ENCODE measurements around the gene IGF2R. TPM values are rescaled to one million over a fixed set of nuclear protein-coding genes. Genes with fewer than 3 reads are reported as not detected.
"Not testable (repeated sequence)": the region's sequence is repeated elsewhere in the genome, so short reads cannot be mapped to it uniquely, and the experiment has no call there.

The IGF2R gene
- total RNA-seq, 4 donors from 2014 or later, result 56.6 to 134 (median 108) TPM

- Histone ChIP-seq H3K4me1 (peaks cover 32 to 44% of the 10 kb centered on the region in 2 donors), H3K4me3 (no peak overlapping the region), H3K9me3 (no peaks in the 10 kb centered on the region), H3K27me3 (no peaks in the 10 kb centered on the region), H3K36me3 (no peaks in the 10 kb centered on the region), H3K27ac (no peak overlapping the region)
- DNase-seq, result no peak
- no peak for ATAC-seq
- intact Hi-C loops (cut with DNase I; ENCODE audit: low total_unique reads), result no loop called here
- TF ChIP-seq CTCF (IDR thresholded peaks at IDR 0.05 in 4 of 5, conservative IDR thresholded peaks at IDR 0.05 in 1 of 5), result no peak
- no peak for TF ChIP-seq POLR2A (IDR thresholded peaks at IDR 0.05)
- in situ Hi-C loops (cut with MboI; ENCODE audit: low sequenced_read_pairs in 4 of 4), result no loop called here
Measured at GRCh38 chr6:159998538-159998937, 29.7 kb downstream of the IGF2R start.

- Histone ChIP-seq H3K36me3 (no peaks in the 10 kb centered on the region), H3K4me1 (peaks cover 30 to 43% of the 10 kb centered on the region in 2 donors), H3K4me3 (no peak overlapping the region), H3K27me3 (no peaks in the 10 kb centered on the region), H3K9me3 (no peaks in the 10 kb centered on the region), H3K27ac (no peak overlapping the region)
- intact Hi-C loops (cut with DNase I; ENCODE audit: low total_unique reads), result no loop called here
- ATAC-seq, result no peak
- DNase-seq, result no peak
- TF ChIP-seq CTCF (IDR thresholded peaks at IDR 0.05 in 4 of 5, conservative IDR thresholded peaks at IDR 0.05 in 1 of 5) (no peak), POLR2A (IDR thresholded peaks at IDR 0.05) (no peak)
- in situ Hi-C loops (cut with MboI; ENCODE audit: low sequenced_read_pairs in 4 of 4), result no loop called here
Measured at GRCh38 chr6:159999240-159999671, 30.4 kb downstream of the IGF2R start.

- DNase-seq (no peak), ATAC-seq (no peak)
- Histone ChIP-seq H3K27me3 (no peaks in the 10 kb centered on the region), H3K4me1 (peaks cover 26 to 32% of the 10 kb centered on the region in 2 donors), H3K27ac (no peak overlapping the region), H3K9me3 (no peaks in the 10 kb centered on the region), H3K36me3 (no peaks in the 10 kb centered on the region), H3K4me3 (no peak overlapping the region)
- in situ Hi-C loops (cut with MboI; ENCODE audit: low sequenced_read_pairs in 4 of 4) (no loop called here), intact Hi-C loops (cut with DNase I; ENCODE audit: low total_unique reads) (no loop called here)
- no peak for TF ChIP-seq CTCF (IDR thresholded peaks at IDR 0.05 in 4 of 5, conservative IDR thresholded peaks at IDR 0.05 in 1 of 5)
- no peak for TF ChIP-seq POLR2A (IDR thresholded peaks at IDR 0.05)
Measured at GRCh38 chr6:160000280-160000704, 31.4 kb downstream of the IGF2R start.

GRCh38 chr6:160000893-160001427 lies 32.1 kb downstream of the IGF2R start:
- H3K36me3 ChIP-seq; H3K27ac ChIP-seq; intact Hi-C loops (cut with DNase I; ENCODE audit: low total_unique reads); H3K9me3 ChIP-seq; H3K27me3 ChIP-seq; ATAC-seq; in situ Hi-C loops (cut with MboI; ENCODE audit: low sequenced_read_pairs in 4 of 4); H3K4me3 ChIP-seq; DNase-seq: not testable (repeated sequence)
- peaks cover 25 to 28% of the 10 kb centered on the region in 2 donors for H3K4me1 ChIP-seq

- intact Hi-C loops (cut with DNase I; ENCODE audit: low total_unique reads), result no loop called here
- DNase-seq, result no peak
- no peak overlapping the region for H3K4me3 ChIP-seq
- H3K4me1 ChIP-seq, result peaks cover 29 to 30% of the 10 kb centered on the region in 2 donors
- TF ChIP-seq CTCF (IDR thresholded peaks at IDR 0.05 in 4 of 5, conservative IDR thresholded peaks at IDR 0.05 in 1 of 5), result no peak
- TF ChIP-seq POLR2A (IDR thresholded peaks at IDR 0.05), result no peak
- H3K9me3 ChIP-seq, result no peaks in the 10 kb centered on the region
- in situ Hi-C loops (cut with MboI; ENCODE audit: low sequenced_read_pairs in 4 of 4), result no loop called here
- peak overlapping the region in 1 of 4 donors; percentile 3 for H3K27ac ChIP-seq
- ATAC-seq, result peak; percentile 38 to 41
- no peaks in the 10 kb centered on the region for H3K36me3 ChIP-seq
- H3K27me3 ChIP-seq, result no peaks in the 10 kb centered on the region
Measured at GRCh38 chr6:160002882-160003281, 34.0 kb downstream of the IGF2R start.

Measured in gastrocnemius medialis (tissue), 4 donors.